Measurements from ENCODE around the gene DCLK2. TPM values are rescaled to one million over a fixed set of nuclear protein-coding genes. Genes with fewer than 3 reads are reported as not detected.
A peak's percentile ranks its signal among the peaks of the same experiment; 100 is the strongest.

DCLK2 gene
- polyA plus RNA-seq, 1 of the 3 experiments (the other 2 are of a cell fraction): 10.1 TPM

- H3F3A ChIP-seq (replicated peaks; ENCODE audit: insufficient read depth): peaks cover 5% of the 10 kb centered on the region
- ChIA-PET POLR2A (no interaction called here), CTCF (interaction anchor here (0.6 to 4.4 kb wide), 35 partner anchors 8 to 594 kb away, joined by 3 to 71 read pairs (median 4); no protein-coding TSS in a partner anchor)
- no peak for TF ChIP-seq USF2 (IDR thresholded peaks at IDR 0.05; ENCODE audit: borderline replicate concordance, low read depth, low read length)
- no peak for TF ChIP-seq TCF12 (IDR thresholded peaks at IDR 0.05)
- no peak for TF ChIP-seq RFX5 (IDR thresholded peaks at IDR 0.05; ENCODE audit: low read length)
- TF ChIP-seq MXI1 (IDR thresholded peaks at IDR 0.05; ENCODE audit: low read depth, low read length): no peak
- TF ChIP-seq USF1 (IDR thresholded peaks at IDR 0.05; ENCODE audit: borderline replicate concordance, low read depth): no peak
- TF ChIP-seq NRF1 (IDR thresholded peaks at IDR 0.05; ENCODE audit: low read depth, low read length): no peak
- TF ChIP-seq REST (IDR thresholded peaks at IDR 0.05; ENCODE audit: low read depth, low read length): no peak
- peak; percentile 89 for TF ChIP-seq RAD21 (IDR thresholded peaks at IDR 0.05; ENCODE audit: low read length)
- no peak for TF ChIP-seq EP300 (IDR thresholded peaks at IDR 0.05; ENCODE audit: borderline replicate concordance in 1 of 2, low read depth in 1 of 2, low read length in 1 of 2)
- TF ChIP-seq, protein P1, sequence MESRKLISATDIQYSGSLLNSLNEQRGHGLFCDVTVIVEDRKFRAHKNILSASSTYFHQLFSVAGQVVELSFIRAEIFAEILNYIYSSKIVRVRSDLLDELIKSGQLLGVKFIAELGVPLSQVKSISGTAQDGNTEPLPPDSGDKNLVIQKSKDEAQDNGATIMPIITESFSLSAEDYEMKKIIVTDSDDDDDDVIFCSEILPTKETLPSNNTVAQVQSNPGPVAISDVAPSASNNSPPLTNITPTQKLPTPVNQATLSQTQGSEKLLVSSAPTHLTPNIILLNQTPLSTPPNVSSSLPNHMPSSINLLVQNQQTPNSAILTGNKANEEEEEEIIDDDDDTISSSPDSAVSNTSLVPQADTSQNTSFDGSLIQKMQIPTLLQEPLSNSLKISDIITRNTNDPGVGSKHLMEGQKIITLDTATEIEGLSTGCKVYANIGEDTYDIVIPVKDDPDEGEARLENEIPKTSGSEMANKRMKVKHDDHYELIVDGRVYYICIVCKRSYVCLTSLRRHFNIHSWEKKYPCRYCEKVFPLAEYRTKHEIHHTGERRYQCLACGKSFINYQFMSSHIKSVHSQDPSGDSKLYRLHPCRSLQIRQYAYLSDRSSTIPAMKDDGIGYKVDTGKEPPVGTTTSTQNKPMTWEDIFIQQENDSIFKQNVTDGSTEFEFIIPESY (IDR thresholded peaks at IDR 0.05; ENCODE audit: borderline replicate concordance, low read depth): no peak
- TF ChIP-seq, protein P2, sequence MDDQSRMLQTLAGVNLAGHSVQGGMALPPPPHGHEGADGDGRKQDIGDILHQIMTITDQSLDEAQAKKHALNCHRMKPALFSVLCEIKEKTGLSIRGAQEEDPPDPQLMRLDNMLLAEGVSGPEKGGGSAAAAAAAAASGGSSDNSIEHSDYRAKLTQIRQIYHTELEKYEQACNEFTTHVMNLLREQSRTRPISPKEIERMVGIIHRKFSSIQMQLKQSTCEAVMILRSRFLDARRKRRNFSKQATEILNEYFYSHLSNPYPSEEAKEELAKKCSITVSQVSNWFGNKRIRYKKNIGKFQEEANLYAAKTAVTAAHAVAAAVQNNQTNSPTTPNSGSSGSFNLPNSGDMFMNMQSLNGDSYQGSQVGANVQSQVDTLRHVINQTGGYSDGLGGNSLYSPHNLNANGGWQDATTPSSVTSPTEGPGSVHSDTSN (IDR thresholded peaks at IDR 0.05): no peak
- TF ChIP-seq, protein P3, sequence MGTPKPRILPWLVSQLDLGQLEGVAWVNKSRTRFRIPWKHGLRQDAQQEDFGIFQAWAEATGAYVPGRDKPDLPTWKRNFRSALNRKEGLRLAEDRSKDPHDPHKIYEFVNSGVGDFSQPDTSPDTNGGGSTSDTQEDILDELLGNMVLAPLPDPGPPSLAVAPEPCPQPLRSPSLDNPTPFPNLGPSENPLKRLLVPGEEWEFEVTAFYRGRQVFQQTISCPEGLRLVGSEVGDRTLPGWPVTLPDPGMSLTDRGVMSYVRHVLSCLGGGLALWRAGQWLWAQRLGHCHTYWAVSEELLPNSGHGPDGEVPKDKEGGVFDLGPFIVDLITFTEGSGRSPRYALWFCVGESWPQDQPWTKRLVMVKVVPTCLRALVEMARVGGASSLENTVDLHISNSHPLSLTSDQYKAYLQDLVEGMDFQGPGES (IDR thresholded peaks at IDR 0.05; ENCODE audit: low read depth, low read length): no peak
- peak; percentile 89 for TF ChIP-seq CTCF (IDR thresholded peaks at IDR 0.05)
- TF ChIP-seq FOXM1 (IDR thresholded peaks at IDR 0.05; ENCODE audit: low read depth): no peak
- TF ChIP-seq TAF1 (IDR thresholded peaks at IDR 0.05; ENCODE audit: borderline replicate concordance, low read depth, low read length): no peak
- TF ChIP-seq MAX (IDR thresholded peaks at IDR 0.05; ENCODE audit: low read depth): no peak
- TF ChIP-seq SIN3A (IDR thresholded peaks at IDR 0.05; ENCODE audit: borderline replicate concordance, low read depth, low read length): no peak
- peak; percentile 84 for TF ChIP-seq SMC3 (IDR thresholded peaks at IDR 0.05; ENCODE audit: low read depth, low read length)
- no peak for TF ChIP-seq JUND (IDR thresholded peaks at IDR 0.05)
- no peak for TF ChIP-seq CHD2 (IDR thresholded peaks at IDR 0.05; ENCODE audit: low read length, partially characterized antibody)
- TF ChIP-seq NFIC (IDR thresholded peaks at IDR 0.05; ENCODE audit: borderline replicate concordance): no peak
These were observed 219.7 kb downstream of the DCLK2 start for GRCh38 chr4:150297861-150298474.

More at GRCh38 chr4:150297861-150298474, 219.7 kb downstream of the DCLK2 start:
- H3K9ac ChIP-seq: no peak overlapping the region
- no peak overlapping the region for H3K27ac ChIP-seq (ENCODE audit: low read depth in 2 of 2, low read length in 1 of 2)
- peak; percentile 34 for DNase-seq
- H3K79me2 ChIP-seq (ENCODE audit: insufficient read depth): no peaks in the 10 kb centered on the region
- H3K9me3 ChIP-seq: no peaks in the 10 kb centered on the region
- no peaks in the 10 kb centered on the region for H3K36me3 ChIP-seq (replicated peaks in 1 of 2; ENCODE audit: control insufficient read depth in 1 of 2, insufficient read depth in 2 of 2, low read length in 1 of 2)
- H3K4me3 ChIP-seq (ENCODE audit: low read depth in 2 of 2, low read length in 1 of 2): no peak overlapping the region
- H3K4me1 ChIP-seq (ENCODE audit: control insufficient read depth in 1 of 2, insufficient read depth in 2 of 2, low read depth in 1 of 2, low read length in 1 of 2): peaks cover 0 to 3% of the 10 kb centered on the region in 2 experiments; a peak in 1 of 4 replicates
- no peaks in the 10 kb centered on the region for H3K27me3 ChIP-seq (ENCODE audit: insufficient read depth)
- H3K9me2 ChIP-seq: no peaks in the 10 kb centered on the region
- no peak overlapping the region for H3K4me2 ChIP-seq
- 92% methylated on average over 1 of the region's 1 CpG for WGBS (ENCODE audit: low lambda C conversion rate)
- H4K20me1 ChIP-seq (ENCODE audit: insufficient read depth): no peaks in the 10 kb centered on the region
- no peak overlapping the region for H2AFZ ChIP-seq (ENCODE audit: low read depth)

Measured in SK-N-SH (cell line).